Activated CD4-positive, alpha-beta T cell treated with anti-CD3 and anti-CD28 coated beads, Interleukin-2, Interleukin-6, amounts not matched to agents 100 ng/mL and 50 ng/mL, durations not matched to agents 16 hours and 8 hours (primary cell): ENCODE results near the gene HOXA9.

ENCODE experiments used
- DNase-seq: peaks from one replicate; pipeline ENCODE4 v3.0.0-alpha.2; 2020

Gene HOXA9

GRCh38 chr7:27200761-27201579 is 35.6 kb upstream of the HOXA9 start:
- DNase-seq, result no peak

- DNase-seq, result no peak
These were observed 34.8 kb upstream of the HOXA9 start, which contains the start of gene HOXA13 for GRCh38 chr7:27199849-27200760. HOXA13 (minus strand) TSS chr7:27200091; CDS start chr7:27200077, 14 bp downstream.

GRCh38 chr7:27198871-27199801 is 33.8 kb upstream of the HOXA9 start:
- DNase-seq, result no peak

GRCh38 chr7:27198138-27198841 is 33.0 kb upstream of the HOXA9 start:
- no peak for DNase-seq

- DNase-seq, result no peak
These were observed 32.1 kb upstream of the HOXA9 start for GRCh38 chr7:27197137-27198042.

GRCh38 chr7:27196287-27196767 is 31.0 kb upstream of the HOXA9 start:
- DNase-seq, result peak; percentile 83

GRCh38 chr7:27194686-27195379 is 29.5 kb upstream of the HOXA9 start:
- DNase-seq, result no peak

GRCh38 chr7:27194002-27194352 is 28.6 kb upstream of the HOXA9 start:
- no peak for DNase-seq

GRCh38 chr7:27193335-27194001 is 28.1 kb upstream of the HOXA9 start:
- no peak for DNase-seq

GRCh38 chr7:27192546-27193334 is 27.4 kb upstream of the HOXA9 start:
- DNase-seq, result no peak

GRCh38 chr7:27191833-27192545 is 26.7 kb upstream of the HOXA9 start:
- no peak for DNase-seq

GRCh38 chr7:27191161-27191731 is 25.9 kb upstream of the HOXA9 start:
- DNase-seq, result no peak

GRCh38 chr7:27189997-27190748 is 24.8 kb upstream of the HOXA9 start:
- no peak for DNase-seq

- no peak for DNase-seq
These were observed 24.1 kb upstream of the HOXA9 start for GRCh38 chr7:27189295-27189996.

- no peak for DNase-seq
These were observed 23.3 kb upstream of the HOXA9 start for GRCh38 chr7:27188386-27189294.
